GM12878 (cell line): ENCODE measurements around the gene PPP1R7.

ENCODE experiments used
- CBFB ChIP-seq: IDR thresholded peaks from 2 replicates; pipeline ENCODE4 v1.6.1; 2016; ENCODE audit warnings: antibody characterized with exemption, low read depth
- CHD2 ChIP-seq: IDR thresholded peaks from 2 replicates; pipeline ENCODE4 v1.6.1; 2011; ENCODE audit warnings: low read depth, low read length, improper control_type of control experiment, borderline replicate concordance
- CREB1 ChIP-seq: IDR thresholded peaks from 2 replicates; pipeline ENCODE4 v1.6.1; 2012; ENCODE audit warnings: low read depth, mild to moderate bottlenecking, inconsistent platforms
- NFXL1 ChIP-seq: fragments of 450-650 bp; IDR thresholded peaks from 2 replicates; pipeline ENCODE4 v1.6.1; 2017; ENCODE audit warnings: antibody characterized with exemption, mild to moderate bottlenecking, borderline replicate concordance
- POLR2A ChIP-seq: IDR thresholded peaks from 2 replicates; pipeline ENCODE4 v1.6.1; 2011; ENCODE audit warnings: low read depth, mild to moderate bottlenecking, low read length
- SRF ChIP-seq, 2 experiments: IDR thresholded peaks; 2 replicates each; pipeline ENCODE4 v1.6.1; 2011; ENCODE audit warnings: low read depth in 2 of 2, low read length in 2 of 2, mild to moderate bottlenecking in 1 of 2, moderate library complexity in 1 of 2
- YBX1 ChIP-seq: fragments of 450-650 bp; IDR thresholded peaks from 2 replicates; pipeline ENCODE4 v1.6.1; 2016; ENCODE audit warnings: antibody characterized with exemption
- ZNF217 ChIP-seq: fragments of 450-650 bp; IDR thresholded peaks from 2 replicates; pipeline ENCODE4 v1.6.1; 2017; ENCODE audit warnings: antibody characterized with exemption, mild to moderate bottlenecking
- TF ChIP-seq, protein P1 (sequence below), 3 experiments: IDR thresholded peaks in 2 of 3; conservative IDR thresholded peaks in 1 of 3; 2 replicates each; pipeline ENCODE4 v1.5.1; 2011; ENCODE audit warnings: low read depth in 3 of 3, low read length in 3 of 3, mild to moderate bottlenecking in 3 of 3, control low read depth in 2 of 3, moderate library complexity in 2 of 3, inconsistent platforms in 1 of 3, mixed read lengths in 1 of 3; ENCODE audit not compliant: control insufficient read depth in 2 of 3, insufficient read depth in 1 of 3; ENCODE audit errors: extremely low read depth in 1 of 3
- TF ChIP-seq, protein P2 (sequence below): IDR thresholded peaks from 2 replicates; pipeline ENCODE4 v1.6.1; 2012; ENCODE audit warnings: mild to moderate bottlenecking, low read depth, low read length

DNA sequence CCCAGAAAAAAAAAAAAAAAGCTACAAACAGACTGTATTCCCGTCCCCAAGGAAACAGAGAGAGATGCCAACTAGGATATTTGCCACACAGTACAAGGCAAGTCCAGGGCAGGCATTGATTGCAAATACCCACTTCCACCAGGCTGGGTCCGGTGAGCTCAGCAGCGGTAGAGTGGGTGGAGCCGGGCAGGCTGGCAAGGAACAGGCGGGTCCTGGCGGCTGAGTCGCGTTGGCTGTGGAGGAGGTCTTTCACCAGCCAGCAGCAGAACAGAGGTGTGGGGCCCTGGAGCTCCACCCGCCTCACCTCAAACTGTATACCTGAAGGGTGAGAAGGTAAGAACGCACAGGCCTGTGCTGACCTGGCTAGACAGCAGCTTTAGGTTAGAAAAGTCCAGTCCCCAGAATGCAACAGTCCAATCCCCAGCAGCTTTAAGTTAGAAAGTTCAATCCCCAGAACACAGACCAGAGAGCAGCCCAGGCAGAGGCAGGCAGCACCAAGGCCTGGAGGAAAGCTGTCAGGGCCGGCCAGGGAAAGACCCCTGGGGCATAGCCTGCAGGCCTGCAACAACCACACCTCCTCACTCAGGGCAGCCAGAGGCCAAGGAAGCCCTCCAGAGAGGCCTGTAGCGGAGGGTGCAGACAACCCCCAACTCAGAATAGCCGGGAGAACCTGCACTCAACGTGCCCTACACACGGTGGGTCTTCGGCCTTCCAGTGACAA, 26.3 kb upstream of the PPP1R7 start:
- TF ChIP-seq YBX1 = no peak
- TF ChIP-seq SRF (IDR thresholded peaks at IDR 0.05; ENCODE audit: low read depth in 2 of 2, low read length in 2 of 2) = no peak
- TF ChIP-seq, protein P1, sequence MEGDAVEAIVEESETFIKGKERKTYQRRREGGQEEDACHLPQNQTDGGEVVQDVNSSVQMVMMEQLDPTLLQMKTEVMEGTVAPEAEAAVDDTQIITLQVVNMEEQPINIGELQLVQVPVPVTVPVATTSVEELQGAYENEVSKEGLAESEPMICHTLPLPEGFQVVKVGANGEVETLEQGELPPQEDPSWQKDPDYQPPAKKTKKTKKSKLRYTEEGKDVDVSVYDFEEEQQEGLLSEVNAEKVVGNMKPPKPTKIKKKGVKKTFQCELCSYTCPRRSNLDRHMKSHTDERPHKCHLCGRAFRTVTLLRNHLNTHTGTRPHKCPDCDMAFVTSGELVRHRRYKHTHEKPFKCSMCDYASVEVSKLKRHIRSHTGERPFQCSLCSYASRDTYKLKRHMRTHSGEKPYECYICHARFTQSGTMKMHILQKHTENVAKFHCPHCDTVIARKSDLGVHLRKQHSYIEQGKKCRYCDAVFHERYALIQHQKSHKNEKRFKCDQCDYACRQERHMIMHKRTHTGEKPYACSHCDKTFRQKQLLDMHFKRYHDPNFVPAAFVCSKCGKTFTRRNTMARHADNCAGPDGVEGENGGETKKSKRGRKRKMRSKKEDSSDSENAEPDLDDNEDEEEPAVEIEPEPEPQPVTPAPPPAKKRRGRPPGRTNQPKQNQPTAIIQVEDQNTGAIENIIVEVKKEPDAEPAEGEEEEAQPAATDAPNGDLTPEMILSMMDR (IDR thresholded peaks at IDR 0.05 in 2 of 3, conservative IDR thresholded peaks at IDR 0.05 in 1 of 3; ENCODE audit: control insufficient read depth in 2 of 3, extremely low read depth in 1 of 3, insufficient read depth in 1 of 3, low read depth in 3 of 3, low read length in 3 of 3) = no peak
- TF ChIP-seq ZNF217 = no peak
- no peak for TF ChIP-seq POLR2A
- no peak for TF ChIP-seq CBFB
- TF ChIP-seq CREB1 = no peak
- no peak for TF ChIP-seq NFXL1
- TF ChIP-seq CHD2 = no peak
- TF ChIP-seq, protein P2, sequence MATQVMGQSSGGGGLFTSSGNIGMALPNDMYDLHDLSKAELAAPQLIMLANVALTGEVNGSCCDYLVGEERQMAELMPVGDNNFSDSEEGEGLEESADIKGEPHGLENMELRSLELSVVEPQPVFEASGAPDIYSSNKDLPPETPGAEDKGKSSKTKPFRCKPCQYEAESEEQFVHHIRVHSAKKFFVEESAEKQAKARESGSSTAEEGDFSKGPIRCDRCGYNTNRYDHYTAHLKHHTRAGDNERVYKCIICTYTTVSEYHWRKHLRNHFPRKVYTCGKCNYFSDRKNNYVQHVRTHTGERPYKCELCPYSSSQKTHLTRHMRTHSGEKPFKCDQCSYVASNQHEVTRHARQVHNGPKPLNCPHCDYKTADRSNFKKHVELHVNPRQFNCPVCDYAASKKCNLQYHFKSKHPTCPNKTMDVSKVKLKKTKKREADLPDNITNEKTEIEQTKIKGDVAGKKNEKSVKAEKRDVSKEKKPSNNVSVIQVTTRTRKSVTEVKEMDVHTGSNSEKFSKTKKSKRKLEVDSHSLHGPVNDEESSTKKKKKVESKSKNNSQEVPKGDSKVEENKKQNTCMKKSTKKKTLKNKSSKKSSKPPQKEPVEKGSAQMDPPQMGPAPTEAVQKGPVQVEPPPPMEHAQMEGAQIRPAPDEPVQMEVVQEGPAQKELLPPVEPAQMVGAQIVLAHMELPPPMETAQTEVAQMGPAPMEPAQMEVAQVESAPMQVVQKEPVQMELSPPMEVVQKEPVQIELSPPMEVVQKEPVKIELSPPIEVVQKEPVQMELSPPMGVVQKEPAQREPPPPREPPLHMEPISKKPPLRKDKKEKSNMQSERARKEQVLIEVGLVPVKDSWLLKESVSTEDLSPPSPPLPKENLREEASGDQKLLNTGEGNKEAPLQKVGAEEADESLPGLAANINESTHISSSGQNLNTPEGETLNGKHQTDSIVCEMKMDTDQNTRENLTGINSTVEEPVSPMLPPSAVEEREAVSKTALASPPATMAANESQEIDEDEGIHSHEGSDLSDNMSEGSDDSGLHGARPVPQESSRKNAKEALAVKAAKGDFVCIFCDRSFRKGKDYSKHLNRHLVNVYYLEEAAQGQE = no peak
